HG02798 (cell line): ENCODE measurements around the gene IGF1R.

ENCODE experiments used
- ATAC-seq: cut with Tn5 transposase; IDR thresholded peaks from one replicate; pipeline ENCODE4 v1.9.1; 2021; ENCODE audit warnings: mild to moderate bottlenecking; ENCODE audit not compliant: unreplicated experiment, poor library complexity

Gene IGF1R

DNA sequence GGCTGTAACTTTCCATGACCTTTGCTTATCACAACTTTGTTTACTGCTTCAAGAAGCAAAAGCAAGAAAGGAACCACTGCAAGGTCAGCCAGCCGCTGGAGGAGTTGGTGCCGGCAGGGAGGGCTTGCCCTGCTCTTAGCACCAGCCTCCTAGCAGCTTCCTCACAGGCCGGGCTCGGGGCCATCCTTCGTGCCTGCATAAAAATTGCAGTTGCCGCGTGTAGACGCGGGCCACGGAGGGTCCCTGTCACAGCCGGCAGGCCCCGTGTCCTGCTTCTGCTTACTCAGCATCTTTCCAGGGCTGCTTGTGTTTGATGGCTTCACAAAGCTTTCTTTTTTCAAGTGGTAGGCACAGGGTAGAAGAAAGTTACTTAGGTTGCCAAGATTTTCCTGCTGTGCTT is 274.8 kb downstream of the IGF1R start:
- ATAC-seq: no peak

DNA sequence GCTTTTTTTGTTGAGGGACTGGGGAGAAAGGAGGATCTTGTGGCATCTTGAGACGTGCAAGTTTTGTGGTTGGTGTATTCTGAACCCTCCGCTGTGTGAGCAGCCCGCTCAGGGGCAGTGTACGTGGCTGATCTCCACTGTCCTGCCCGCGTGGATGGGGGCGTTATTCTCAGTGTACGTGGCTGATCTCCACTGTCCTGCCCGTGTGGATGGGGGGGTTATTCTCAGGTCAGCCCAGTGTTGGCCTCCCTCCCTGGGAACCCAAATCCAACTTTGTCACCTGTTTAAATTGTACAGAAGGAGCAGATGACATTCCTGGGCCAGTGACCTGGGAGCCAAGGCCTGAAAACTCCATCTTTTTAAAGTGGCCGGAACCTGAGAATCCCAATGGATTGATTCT is 275.2 kb downstream of the IGF1R start:
- ATAC-seq: no peak

DNA sequence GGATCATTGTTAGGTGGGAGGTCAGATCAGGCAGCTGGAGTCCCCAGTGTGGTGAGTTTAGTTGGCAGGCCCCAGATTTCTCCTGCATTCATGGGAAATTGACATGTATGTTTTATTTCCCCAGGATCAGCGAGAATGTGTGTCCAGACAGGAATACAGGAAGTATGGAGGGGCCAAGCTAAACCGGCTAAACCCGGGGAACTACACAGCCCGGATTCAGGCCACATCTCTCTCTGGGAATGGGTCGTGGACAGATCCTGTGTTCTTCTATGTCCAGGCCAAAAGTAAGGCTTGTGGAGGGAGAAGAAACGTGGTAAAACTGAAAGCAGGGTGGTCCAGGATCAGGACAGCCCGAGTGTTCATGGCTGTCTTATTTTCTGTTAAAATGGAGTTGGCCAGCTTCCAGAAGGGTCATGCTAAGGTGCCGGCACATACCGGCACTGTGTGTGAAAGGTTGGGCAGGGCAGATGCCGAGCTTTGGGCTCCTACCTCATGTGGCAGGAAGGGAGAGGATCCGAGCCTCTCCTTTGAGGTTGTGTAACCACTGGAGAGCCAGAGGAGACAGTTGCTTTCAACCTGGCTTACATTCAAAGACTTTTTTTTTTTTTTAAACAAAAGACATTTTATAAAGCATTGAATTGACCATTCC is 276.2 kb downstream of the IGF1R start:
- no peak for ATAC-seq

DNA sequence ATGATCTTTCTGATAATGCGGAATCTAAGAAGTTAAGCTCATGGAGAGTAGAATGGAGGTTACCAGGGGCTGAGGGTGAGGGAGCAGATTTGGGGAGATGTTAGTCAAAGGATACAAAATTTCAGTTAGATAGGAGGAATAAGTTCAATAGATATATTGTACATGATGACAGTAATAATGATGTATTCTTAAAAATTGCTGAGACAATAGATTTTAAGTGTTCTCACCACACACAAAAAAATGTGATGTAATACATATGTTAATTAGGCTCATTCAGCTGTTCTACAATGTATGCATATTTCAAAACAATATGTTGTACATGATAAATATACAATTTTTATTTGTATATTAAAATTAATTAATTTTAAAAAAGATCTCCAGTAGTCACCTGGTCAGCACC is 277.9 kb downstream of the IGF1R start:
- no peak for ATAC-seq

DNA sequence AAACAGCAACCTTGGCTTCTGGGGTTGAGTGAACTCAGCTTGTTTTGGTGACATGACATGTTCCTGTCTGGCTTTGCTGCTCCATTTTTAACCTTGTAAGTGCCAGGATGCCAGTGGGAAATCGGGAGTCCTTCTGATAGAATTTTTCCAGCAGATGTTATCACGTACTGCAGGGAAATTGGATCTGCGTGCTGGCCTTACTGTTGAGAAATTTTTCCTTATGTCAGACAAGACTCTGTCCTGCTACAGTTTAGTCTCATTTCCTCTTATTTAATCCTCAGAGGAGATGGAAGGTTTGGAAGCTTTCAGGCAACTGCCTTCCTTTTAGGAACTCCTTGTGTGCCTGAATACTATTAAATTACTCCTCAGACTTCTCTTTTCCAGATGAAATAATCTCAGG is 278.7 kb downstream of the IGF1R start:
- no peak for ATAC-seq

DNA sequence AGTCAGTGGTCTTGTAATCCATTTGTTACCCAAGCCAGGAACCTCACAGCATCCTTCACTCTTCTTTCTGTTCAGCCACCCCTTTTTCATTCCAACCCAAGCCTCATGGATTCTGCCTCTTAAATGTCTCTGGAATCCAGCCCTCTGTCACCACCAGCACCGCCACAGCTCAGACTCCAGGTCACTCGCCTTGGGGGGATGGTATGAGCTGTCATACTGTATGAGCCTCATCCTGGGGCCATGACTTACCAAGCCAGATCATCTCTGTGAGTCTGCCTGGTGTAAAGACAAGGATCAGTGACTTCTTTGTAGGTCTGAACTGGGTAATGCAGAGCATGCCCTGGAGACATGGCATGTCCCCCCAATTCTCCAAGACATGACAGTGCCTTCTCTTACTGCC is 279.7 kb downstream of the IGF1R start:
- ATAC-seq: no peak

DNA sequence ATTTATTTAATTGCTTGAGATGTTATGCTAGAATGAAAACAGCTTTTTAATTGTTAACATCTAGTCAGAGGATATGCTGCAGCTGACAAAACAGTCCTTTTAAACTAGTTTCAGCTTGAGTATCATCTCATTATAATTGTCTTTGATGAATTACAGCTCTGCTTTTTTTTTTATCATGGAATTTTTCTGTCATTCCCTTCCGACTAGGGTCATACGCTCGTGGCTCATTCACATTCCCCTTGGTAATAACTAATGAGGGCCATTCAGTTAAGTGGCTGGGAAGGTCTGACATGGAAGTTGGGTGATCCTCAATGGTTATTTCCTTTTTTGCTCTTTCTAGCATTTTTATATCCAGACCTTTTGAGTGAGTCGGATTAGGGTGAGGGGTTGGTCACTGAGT is 282.2 kb downstream of the IGF1R start:
- no peak for ATAC-seq

DNA sequence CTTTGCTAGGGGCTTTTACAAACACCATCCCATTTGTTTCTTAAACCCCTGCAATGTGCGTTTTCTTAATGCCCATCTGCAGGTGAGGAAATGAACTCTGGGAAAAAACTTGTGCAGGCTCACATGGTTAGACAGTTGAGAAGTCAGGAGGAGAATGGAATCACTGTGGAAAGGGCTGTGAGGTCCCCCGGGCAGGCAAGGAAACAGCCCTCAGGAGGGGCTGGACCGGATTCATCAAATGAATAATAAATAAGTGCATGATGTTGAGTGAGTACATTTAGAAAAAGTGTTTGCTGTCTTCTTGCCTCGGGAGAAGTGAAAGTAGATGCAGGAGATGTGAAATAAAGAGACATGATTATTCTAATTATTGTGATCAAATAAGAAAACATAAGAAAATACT is 282.7 kb downstream of the IGF1R start:
- ATAC-seq: no peak

DNA sequence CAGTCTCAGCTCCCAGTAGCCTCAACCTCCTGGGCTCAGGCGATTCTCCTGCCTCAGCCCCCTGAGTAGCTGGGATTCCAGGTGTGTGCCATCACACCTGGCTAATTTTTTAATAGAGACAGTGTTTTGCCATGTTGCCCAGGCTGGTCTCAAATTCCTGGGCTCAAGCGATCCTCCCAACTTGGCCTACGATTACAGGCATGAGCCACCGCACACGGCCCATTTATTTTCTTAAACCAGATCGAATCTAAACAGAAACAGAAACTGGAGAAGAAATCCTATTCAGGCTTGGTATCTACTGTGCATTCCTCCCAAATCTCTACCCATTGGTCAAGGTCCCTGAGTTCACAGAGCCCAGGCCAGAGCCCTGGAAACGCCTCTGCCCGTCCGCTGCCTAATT is 285.1 kb downstream of the IGF1R start:
- ATAC-seq: no peak

DNA sequence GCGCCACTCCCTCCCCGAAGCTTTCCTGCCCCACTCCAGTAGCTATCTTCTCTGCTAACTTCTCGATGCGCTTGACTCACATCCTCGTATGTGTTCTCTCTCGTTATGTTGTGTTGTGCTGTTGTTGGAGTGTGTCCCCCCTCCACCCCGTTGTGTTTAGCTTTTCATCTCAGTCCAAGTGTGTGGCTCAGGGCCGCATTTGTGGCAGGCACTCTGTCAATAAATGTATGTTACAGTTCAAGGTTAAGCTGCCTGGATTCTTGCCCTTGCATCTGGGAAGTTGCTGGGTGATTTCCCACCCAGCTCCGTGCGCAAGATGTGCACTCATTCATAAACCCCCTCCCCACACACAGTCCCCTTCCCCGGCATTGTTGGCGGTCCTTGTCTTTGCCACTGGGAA is 287.4 kb downstream of the IGF1R start:
- no peak for ATAC-seq

DNA sequence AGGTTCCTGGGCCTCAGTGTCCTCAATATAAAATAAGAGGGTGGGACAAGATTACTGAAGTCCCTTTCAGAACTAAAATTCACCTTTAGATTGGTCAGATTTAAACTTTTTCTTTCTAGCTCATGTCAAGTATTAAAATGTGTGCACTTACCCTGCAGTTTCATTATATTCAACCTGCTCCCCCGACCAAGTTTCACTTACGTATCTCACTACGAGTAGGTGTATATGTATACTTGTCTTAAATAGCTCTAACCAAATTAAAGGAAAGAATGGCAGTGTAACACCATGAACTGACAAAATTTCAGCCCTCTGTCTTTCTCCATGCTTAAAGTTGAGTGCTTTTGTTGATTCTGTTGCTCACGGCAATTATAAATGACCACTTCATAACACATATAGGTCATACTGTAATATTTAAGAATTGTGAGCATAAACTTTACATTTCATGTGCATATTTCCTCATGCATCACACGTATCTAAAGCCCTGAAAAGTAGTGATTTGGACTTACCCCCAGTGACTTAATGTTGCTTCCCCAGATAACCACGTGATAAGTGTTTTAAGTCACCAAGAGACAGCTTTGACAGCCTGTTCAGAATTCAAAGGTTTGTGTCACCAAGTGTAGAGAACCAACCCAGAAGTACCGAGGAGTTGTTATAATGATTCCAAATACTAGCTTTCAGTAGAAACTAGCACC is 289.2 kb downstream of the IGF1R start:
- peak; percentile 80 for ATAC-seq

DNA sequence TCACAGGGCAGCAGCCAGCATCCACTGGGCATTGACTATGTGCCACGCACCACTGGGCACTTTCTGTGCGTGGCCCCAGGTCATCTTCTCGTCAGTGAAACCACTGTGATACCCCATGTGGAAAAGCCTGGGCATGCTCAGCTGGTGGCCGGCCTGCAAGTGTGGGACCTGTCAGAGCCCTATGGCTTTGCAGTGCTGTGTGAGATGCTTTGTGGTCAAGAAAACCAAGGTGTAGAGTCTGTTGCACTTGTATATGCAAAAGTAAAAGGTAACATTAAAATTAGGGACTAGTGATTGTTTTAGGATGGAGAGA is 289.7 kb downstream of the IGF1R start:
- peak; percentile 46 for ATAC-seq

DNA sequence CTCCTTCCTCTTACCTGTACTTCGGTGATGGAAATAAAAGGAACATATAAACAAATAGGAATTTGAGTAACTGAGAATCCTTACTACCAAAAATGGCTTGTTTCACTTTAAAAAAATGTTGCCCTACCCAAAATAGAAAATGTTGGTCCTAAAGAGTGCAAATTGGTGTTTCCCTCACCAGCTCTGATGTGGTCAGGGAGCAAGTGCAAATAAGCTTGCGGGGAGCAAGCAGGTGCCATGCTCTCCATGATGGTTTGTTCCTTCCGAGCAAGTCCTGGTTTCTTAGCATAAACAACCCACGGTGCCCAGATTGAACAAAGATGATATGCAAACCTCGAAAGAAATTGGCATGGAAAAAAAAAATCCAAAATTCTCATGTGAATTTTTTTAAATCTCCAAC is 290.5 kb downstream of the IGF1R start:
- ATAC-seq: no peak

DNA sequence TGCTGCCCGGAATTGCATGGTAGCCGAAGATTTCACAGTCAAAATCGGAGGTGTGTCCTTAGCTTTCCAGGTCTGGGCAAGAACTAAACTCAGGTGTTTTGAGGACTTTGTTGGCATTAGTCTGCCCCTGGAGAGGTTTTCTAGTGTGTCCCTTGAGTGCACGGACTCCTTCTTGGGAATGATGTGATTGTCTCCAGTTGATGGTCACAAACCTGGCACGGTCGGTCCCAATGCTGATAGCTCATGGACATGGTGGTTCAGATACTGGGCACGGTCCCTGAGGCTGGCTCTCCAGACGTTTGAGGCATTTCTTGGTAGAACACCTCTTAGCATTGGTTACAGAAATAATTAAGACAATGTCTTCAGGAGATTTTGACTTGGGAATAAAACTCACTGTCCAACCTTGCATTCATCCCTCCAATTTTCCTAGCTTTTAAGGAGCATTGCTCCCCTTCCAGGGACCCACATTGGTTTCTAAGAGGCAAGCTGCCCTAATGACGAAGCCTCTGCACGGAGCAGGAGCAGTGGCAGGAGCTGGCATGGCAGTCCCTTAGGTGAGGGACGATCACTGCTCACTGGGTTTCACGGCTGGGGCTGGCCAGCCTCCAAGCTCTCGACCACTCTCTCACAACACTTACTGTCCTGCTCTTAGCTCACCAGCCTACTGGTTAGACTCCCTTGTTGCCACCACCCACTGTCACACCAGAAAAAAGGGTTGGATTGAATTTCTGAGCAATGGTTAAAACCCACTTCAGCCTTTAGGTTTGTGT is 291.2 kb downstream of the IGF1R start:
- ATAC-seq: no peak

DNA sequence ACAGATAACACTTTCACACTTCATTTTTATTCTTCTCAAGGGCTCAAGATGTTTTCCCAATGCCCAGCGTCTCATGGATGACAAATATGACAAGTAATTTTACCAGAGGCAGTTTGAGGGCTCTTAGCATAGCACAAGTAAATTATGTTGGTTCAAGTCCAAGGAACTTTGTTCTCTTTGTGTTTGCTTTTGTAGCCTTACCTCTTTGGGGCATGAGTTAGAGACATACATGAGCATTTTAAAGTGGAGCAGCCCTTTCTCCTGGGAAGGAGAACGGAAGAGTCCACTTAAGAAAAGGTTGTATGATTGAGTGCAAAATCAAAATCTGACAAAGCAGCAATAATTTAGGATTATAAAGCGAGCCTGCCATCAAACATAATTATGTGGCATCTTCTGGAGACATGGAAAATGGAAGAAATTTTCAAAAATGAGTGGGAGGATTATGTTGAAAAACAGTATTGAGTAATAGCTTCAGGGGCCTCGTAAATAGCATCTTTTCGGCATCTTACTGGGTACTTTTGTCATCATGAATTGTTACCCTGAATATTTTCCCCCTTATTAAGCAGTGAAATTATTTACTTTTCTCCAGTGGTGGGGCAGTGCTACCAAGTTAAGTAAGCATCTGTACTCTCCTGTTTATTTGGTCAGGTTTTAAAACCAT is 293.4 kb downstream of the IGF1R start:
- no peak for ATAC-seq

DNA sequence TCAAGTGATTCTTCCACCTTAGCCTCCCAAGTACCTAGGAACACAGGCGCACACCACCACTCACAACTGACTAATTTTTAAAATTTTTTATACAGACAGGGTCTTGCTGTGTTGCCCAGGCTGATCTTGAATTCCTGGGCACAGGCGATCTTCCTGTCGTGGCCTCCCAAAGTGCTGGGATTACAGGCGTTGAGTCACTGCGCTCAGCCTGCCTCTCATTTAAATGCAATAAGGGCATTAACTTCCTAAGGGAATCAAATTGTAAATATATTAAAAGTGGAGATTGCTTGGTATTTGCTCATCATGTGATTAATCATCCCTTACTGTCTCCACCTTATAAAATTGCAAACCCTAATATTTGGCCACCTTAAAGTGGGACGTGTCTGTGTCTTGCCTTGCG is 294.1 kb downstream of the IGF1R start:
- no peak for ATAC-seq

DNA sequence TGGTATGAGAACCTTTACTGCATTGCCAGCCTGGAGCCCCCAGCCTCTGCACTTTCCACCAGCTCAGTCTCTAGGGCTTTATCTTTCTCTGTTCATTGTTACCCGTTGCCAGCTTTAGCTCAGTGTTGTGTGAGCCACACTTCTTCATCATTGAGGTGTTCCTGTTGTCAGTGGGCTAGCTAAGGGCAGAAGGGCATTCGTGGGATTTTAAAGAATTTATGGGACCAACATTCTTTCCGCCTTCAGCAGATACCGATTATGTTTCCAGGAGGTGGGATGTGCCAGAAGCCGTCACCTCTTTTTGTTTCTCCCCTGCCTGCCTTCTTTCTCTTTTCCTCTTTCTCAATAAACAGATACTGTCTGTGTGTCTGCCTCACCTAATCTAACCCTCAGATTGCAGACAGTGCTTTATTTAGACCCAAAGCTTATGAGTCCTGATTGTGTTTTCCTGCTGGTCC is 294.7 kb downstream of the IGF1R start:
- no peak for ATAC-seq

DNA sequence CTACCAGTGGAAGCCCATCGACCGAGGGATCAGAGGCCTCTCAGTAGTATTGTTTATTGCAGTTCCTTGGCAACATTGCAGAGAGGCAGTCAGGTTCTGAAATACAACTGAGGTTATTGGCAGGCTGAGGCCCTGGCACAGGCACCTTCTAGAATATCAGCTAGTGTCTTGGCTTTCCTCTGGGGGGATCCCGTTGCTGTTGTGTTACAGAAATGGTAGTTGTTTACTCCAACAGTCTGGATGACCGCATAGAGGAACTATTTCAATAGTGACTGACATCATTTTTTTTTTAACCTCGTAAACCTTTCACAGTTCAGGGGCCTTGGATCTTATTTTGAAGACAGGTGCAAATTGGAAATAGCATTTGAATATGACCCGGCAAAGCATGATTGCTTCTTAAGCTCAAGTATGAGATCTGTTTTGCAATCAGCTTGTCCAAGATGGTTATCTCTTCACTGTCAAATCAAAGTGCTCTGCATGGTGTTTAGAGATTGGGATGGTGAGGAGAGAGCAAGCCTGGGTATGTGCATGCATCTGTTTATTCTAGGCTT is 295.3 kb downstream of the IGF1R start:
- no peak for ATAC-seq

DNA sequence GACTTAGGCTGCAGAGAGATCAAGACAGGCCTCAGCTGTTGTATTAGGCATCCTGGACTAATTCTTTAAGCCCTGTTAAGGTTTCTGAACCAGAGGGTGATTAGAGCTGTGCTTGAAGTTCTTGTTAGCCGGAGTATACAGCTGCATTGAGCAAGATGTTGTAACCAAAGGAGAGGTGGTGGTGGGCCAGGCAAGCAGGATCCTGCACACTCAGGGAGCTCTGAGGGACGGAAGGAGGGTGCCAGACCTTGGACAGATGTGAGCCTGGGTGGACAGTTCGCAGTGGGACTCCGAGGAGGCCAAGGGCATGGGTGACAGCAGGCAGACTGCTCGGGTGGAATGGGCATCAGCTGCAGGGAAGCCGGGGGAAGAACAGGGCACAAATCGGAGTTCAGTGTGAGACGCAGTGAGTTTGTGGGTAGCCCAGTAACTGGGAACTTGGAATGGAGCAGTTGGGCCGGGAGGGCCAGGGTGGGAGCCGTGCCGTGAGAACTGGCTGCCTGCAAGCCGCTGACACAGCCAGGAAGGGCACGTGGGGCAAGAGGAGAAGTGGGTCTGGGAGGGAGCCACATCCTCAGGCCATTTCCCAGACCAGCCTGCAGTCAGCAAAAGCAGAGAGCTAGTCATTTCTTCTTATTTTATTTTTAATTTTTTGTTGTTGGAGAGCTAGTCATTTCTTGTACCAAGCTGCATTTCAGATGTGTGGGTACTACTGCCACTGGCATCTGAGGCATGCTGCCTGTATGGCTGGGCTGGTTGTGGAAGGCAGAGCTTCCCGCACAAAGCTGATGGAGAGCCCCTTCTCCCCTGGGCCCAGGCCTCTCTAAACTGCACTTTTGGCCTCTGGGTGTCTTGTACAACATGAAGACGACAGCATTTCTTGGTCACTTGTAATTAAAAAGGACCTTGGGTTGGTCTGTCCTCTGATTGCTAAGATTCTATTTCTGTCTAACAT is 298.2 kb downstream of the IGF1R start:
- no peak for ATAC-seq

DNA sequence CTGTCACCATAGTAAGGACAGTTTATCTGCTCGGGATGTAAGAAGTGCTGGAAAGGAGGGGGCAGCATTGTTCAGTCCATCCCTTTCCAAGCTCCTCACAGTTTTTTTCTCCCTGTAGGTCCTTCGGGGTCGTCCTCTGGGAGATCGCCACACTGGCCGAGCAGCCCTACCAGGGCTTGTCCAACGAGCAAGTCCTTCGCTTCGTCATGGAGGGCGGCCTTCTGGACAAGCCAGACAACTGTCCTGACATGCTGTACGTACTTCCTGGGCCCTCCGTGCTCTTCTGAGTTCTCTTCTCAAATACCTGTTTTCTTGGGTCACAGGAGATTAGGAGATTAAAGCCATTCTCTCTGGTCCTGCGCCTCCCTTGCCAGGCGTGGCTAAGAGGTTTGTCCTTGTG is 300.1 kb downstream of the IGF1R start:
- no peak for ATAC-seq
